Left renal pelvis (tissue), 4 donors: ENCODE measurements around the gene ASIC2. TPM values are rescaled to one million over a fixed set of nuclear protein-coding genes. Genes with fewer than 3 reads are reported as not detected.

Experiments
- DNase-seq, 4 donors: peaks; one replicate each; pipeline ENCODE4 v3.0.0-alpha.2; 2013; ENCODE audit warnings: low read depth in 4 of 4, low spot score in 3 of 4
- polyA plus RNA-seq, 4 donors: library from polyadenylated mRNA; unstranded; fragments of 120-200 nt; gene quantifications; one replicate each; pipeline ENCODE4 v1.2.1, GENCODE V29; 2013; ENCODE audit not compliant: insufficient read length in 4 of 4

ASIC2 gene
- polyA plus RNA-seq, 4 donors: 1.3 to 3.5 (median 2.9) TPM

DNA sequence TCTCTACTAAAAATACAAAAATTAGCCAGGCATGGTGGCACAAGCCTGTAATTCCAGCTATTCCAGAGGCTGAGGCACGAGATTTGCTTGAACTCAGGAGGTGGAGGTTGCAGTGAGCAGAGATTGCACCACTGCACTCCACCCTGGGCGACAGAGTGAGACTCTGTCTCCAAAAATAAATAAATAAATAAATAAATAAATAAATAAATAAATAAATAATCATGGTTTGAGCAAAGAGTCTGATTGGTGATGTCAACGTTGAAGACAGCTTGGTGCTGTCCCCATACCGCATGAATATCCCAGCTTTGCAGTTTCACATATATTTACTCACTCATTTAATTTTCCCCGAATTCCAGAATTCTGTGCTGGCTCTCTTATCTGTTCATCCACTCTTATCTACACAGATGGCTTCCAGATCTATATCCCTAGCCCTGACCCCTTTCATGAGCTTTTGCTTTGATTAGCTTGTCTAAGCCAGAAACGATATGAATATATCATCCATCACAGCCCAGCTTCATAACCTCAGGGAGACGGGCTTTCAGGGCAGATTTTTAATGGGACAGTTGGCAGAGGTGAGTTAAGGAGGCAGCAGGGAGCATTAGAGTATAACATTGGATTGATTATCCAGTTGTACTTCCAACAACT, 210.4 kb downstream of the ASIC2 start:
- no peak for DNase-seq

DNA sequence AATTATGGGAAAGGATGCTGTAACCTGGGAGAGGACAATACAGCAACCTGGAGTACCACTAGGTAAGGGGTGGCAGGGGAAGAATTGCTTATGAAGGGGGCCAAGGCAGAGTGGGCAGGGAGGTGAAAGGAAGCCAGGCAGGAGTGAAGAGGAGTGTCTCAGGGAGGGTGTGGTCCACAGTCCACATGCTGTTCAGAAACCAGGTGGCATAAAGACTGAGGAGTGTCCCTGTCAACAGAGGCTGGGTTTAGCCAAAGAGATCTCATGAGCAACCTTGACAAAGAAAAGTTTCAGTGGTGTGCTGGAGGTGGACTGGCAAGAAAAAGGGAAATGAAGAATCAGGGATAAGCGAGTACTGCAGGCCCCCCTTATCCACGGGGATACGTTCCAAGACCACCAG, 213.0 kb downstream of the ASIC2 start:
- DNase-seq: no peak

DNA sequence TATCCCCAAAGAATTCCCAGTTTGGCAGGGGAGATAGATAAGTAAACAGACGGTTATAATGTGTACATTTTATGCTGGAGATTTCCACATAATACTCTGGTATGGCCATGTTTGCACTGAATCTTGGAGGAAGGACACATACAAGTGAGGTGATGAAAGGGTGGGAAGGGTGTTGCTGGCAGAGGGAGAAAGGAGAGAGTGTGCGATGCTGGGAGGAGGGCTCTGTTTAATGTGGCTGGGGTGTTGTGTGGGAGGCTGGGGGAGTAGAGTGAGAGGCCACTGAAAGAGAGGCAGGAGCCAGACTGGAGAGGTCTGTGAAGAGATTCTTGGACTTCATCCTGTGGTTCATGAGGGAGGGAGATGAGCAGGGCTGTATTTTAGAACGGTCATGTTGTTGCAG, 213.9 kb downstream of the ASIC2 start:
- no peak for DNase-seq

DNA sequence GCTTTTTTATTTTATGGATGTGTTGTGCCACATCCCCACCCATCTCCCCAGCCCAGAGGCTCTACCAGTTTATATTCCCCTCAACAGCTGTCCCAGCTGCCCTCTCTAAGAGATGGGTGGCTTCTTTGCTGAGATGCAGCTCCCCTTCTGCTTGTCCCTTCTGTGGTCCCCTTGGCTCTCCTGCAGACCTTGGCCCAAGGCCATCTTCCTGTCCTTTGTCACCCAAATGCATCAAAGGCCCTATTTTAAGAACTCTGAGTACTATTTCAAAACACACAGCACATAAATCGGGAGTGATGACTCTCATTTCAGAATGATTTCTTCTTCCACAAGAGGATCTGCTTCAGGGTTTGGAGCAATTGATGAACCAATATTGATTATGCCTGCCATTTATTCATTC, 216.1 kb downstream of the ASIC2 start:
- no peak for DNase-seq

DNA sequence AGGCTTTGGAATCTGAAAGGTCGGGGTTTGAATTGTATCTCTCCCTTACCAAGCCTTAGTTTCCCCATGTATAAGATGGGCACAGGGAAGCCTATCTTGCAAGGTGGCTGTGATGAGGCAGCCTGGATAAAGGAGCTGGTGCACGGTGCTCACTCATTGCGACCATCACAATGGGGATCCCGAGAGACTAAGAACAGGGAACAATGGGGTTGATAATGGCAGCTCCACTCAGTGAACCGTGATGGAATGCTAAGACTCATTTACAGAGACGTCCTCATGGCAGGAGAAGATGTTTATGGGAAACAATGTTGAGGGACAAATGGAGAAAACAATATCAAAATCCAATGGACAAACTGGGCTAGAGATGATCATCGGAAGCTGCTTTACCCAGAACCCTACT, 219.7 kb downstream of the ASIC2 start:
- no peak for DNase-seq

DNA sequence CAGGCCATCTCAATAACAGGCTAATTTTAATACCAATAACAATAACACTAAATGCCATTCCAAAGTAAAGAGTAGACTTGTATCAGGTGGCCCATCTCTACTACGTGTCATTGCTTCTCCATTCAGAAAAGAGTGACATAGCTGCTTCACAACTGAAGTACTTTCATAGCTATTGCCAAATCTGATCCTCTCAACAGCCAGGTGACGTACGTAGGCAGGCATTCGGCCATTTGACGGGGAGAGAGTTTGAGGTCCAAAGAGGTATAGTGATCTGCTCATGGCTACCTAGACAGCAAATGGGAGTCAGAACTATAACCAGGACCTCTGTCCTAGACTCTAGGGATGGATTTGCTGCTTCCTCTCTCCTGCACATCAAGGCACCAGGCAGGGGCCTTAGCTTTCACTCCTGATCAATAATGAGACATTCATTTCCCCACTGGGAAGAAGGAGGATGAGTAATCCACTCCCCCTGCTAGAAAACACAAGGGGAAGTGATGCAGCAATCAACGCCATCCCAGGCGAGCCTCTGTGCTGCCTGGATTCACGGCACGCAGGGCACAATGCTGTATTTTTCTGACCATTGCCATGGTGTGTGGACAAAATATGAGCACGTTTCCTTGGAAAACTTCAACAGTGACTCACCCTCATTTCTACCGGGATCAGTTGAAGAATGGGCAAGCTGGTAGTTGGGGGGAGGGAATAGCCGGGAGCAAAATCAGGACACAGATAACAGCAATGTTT, 220.5 kb downstream of the ASIC2 start:
- no peak for DNase-seq

DNA sequence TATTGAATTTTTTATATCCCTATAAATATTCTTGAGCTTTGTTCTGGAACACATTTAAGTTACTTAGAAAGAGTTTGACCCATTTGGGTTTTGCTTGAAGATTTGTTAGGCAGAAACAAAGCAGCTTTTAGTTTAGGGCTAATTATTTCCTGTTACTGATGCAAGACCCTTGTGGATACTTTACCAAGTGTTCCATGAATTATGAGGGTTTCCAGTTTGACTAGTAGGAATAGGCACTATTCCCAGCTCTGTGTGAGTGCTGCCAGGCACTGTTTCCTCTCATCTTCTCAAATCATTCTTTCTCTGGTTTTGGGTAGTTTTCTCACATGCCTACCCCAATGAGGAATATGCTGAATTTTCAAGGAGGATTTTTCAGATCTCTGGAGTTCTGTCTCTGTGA, 221.4 kb downstream of the ASIC2 start:
- DNase-seq: no peak

DNA sequence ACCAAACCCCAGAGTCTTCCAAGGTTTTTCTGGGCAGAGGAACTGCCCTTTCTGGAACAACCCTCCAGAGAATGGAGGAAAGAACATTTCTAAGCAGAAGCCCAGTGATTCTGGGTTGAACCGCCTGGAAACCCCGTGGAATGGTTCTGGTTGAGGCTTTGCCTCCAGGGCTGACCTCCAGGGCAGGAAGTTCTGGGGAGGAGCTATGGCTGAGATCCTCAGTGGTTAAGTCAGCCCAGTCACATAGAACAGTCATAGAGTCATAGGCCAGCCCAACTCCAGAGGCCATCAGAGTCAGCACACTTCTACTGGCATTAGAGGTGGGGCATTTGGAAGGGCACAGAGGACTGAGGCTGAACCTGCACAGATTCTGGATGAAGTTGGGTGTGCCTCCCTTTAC, 235.5 kb downstream of the ASIC2 start:
- no peak for DNase-seq

DNA sequence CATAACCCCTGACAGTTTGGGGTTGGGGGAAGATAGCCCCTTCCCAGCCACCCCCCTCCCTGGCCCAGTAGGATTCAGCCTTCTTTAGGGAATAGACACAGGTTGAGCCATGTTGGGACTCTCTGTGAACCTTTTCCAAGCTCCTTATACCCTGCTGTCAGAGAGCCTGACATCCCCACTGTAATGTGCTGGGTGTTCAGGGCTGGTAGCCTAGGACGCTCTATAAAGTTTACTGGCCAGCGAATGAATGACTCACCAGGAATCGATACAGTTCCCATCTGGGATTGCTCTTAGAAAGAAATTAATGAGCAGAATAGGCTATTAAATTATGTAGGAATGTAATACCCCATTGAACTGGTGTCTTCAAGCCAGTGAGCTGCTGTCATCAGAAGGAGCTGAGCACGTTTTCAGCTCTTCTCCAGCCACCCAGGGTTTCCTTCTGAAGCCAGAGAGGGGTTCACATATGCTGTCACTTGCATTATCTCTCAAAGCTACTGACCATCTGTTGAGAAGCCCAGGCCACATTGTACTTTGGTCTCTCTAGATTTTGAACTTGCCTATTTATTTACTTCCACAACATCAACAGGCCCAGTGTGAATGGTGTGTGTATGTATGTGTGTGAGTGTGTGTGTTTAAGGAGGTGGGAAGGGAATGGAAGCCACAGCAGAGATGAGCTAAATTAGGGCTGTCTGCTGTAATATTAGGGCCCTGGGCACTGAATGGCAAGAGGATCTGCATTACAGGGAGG, 236.5 kb downstream of the ASIC2 start:
- no peak for DNase-seq

DNA sequence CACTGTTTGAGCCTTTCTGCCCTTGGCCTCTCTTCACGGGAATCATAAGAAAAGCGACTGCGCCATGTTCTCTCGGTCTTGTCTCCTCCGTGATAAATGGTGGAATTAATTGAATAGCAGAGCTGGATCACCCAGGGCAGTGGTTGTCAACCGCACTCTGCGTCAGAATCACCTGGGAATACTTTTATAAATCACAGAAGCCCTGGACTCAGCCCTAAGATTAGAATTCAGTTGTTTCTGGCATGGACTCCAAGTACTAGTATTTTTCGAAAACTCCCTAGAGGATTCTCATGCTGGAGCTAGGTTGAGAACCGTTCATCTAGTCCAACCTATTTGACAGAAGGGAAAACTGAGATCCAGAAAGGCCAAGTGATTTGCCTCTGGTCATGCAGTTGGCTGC, 237.3 kb downstream of the ASIC2 start:
- no peak for DNase-seq

DNA sequence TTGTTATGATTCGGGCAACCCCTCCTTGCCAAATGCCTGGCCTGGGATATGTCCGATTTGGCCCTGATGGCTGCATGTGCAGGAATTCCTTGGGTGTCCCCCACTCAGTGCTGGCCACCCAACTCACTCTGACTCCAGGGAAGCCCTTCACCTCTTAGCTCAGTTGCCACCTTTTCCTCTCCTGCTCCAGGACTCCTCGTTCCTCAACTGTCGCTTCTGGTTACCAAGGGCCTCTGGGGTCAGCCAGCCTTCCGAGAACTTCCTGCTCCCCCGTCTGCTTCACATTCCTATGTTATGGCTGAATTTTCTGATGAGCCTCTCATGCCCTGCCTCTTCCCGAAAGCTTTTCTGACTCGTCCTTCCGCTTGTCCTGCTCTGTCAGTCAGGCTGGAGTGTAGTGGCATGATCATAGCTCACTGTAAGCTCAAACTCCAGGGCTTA, 237.9 kb downstream of the ASIC2 start:
- no peak for DNase-seq

DNA sequence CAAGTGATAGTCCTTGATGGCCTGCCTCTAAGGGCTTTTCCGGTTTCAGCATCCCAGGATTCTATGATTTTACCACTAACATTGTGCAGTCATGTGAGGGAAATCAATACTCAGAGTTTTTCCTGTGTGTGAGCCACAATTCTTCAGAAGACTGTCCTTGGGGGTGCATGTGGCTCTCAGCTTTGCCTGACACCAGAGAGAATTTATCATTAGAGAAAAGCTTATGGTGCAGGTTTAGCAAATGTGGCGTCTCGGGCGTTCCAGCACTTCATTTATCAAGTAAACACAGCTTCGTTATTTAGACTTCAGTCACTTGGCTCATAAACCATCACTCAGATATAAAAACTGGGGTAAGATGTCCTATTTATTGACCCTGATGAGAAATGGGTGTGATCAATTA, 238.7 kb downstream of the ASIC2 start:
- DNase-seq: no peak

DNA sequence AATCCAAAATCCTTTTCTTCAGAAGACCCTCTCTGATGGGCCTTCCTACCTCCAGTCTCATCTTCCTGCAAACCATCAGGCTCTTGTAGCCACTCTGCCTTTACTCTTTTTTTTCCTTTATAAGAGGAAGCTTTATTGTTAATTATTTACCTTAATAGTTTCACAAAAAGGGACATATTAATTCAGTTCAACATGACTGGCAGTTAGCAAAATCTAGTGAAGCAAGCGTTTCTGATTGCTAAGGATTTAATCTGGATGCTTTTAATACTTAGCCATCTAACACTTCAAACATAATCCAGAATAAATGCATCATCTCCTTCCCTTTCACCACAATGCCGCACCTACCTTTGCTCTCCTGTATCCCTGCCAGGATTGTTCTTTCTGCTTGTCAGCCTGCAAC, 239.4 kb downstream of the ASIC2 start:
- DNase-seq: no peak

DNA sequence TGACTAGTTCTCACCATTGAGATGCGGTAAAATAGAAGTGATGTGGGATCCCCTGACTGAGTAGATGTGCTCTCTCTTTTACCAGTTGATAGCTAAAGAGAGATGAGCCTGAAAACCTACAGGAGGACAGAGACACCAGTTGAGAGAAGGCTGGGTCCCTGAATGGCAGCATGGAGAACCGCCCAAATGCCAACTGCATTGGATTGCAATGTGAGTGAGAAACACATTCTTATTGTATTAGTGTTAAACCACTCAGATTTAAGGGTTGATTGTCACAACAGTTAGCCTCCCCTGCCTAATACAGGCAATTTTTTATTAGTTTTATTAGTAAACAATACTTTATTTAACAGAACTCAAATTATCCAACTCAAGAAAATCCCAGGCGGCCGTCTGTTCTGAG, 240.2 kb downstream of the ASIC2 start:
- DNase-seq: no peak

DNA sequence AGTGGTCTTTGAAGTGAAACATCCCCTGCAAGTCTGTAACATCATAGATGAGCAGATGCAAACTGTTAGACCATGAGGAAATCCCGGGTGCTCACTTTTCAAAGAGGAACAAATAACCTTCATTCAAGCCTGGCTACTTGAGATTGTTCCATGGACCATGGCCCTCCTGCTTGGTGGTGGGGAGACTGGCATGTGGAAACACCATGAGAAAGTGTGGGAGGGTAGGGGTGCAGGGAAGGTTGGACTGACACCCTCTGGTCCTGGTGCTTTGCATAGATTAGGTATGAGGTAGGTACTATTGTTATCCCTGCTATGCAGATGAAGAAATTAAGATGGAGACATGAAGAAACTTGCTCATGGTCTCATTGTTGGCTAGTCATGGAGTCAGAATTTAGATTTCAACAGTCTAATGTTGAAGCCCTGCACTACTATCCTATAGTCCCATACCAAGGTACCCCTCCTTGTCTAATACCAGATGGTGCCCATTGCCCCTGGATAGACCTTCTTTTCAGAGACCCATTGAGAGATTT, 242.4 kb downstream of the ASIC2 start:
- DNase-seq: no peak

DNA sequence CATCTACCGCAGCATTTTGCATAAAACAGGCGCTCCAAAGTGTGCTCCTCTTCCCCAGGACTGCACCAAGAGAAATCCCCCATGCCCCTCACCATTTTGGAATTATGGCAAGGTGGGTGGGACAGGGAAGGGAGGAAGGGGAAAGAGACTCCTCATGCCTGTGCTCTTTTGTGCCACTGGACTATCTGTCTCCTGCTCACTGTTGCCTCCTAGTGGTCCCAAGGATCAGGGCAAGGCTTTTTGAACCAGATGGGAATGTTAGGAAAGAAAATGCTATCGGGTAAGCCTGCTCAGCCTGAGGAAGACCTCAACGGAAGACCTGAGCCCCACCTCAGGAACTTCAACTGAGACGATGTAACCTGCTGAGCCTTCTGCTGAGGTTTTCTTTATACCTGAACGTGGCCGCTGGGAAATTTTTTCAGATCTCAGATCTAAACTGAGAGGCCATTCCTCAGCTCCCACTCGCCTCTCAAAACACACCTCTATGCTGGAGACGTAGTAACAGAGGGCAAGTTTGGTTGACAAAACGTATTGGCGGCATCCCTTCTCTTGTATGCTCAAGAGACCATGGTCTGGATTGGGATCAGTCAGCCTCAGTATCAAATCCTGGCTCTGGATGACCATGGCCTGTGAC, 243.2 kb downstream of the ASIC2 start:
- no peak for DNase-seq

DNA sequence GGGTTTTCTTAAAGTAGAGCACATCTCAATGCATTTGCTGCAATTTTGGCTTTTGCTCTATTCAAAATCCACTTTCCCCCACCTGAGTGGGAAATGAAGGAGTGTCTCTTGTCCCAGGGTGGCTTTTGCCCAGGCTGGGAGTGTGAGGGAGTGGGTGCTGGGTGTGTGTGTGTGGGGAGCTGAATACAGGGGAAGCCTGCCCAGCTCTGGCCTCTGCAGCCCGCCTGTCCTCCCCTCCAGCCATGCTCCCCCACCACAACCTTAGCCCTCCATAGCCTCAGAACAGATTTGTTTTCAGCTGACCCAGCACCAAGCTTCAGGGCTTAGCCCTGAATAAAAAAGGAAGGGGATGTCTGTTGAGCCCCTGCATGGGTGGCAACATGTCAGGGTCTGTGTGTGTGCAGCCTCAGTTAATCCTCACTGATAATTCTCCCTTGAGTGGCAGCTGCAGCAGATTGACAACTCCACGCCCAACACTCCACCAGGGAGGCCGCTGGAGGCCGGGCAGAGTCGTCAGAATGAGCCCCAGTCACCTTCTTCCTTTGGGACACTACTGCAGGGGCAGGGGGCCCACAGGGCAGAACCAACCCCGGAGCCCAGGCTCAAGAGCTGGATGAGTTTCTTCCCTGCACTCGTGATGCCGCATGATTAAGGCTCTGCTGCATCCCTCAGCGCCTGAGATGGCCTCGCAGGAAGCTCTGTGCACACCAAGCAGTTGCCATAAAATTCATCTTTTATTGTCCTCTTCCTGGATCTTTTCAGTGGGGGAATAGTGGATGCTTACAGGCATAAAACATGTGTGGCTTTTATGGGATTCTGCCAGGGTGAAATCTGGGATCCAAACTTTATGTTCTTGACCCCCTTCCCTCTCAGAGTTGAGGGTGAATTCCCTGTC, 246.5 kb downstream of the ASIC2 start:
- DNase-seq: no peak

DNA sequence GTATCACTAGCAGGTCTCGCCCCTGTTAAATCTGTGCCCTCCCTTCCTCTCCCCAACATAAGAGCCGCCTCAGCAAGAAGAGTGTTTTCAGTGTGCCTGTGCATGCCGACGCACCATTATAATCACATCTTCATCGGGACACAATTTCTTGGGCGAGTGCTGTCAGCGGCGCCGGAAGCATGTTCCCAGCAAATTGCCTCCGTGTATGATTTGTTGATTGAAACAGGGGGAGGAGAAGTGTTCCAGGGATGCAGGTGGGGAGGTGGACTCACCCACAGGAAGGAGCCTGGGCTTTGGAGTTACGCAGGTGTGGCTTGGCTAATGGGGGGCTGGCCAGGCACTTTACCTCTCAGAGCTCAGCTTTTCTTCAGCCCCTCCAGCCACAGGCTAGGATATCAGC, 247.9 kb downstream of the ASIC2 start:
- DNase-seq: no peak

DNA sequence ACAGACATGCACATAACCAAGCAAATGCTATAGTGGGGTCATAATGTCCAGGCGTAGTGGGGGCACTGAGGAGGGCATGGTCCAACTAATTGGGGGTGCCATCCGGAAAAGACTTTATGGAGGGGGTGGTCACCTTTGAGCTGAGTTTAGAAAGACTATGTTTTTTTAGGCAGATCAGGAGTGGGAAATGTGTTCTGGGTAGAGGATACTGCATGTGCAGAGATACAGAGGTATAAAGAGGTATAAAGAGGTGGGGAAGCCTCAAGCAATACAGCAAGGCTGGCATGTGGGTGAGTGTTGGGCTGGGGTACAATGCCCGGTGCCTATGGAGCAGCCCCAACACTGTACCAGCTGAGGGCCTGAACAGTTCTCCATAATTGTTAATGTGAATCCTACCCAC, 248.3 kb downstream of the ASIC2 start:
- DNase-seq: no peak

DNA sequence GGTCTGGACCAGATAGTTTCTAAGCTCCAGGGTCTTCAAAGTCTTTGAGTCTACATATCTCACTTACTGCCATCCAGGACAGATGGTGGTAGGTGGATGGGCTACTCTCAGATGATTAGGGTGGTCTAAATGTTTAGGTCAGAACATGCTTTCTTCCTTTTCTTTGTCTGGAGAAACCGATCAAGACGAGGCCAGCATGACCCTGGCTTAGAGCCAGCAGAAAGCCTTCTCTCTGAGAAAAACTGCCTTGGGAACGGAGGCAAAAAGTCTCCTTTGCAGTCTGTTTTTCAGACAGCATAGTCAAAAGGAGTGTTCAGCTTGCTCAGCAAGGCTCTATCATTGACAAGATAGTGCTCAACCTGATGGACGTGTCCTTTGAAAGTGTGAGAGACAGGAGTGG, 252.6 kb downstream of the ASIC2 start:
- DNase-seq: no peak
